ENCODE data around the gene LAMC2.

The LAMC2 gene

GRCh38 chr1:183161391-183161790 is 24.7 kb upstream of the LAMC2 start:
- Histone ChIP-seq H4K20me1 (ENCODE audit: low read depth, low read length) (no peaks in the 10 kb centered on the region), H3K9me3 (ENCODE audit: insufficient read depth, low read length) (no peaks in the 10 kb centered on the region), H3F3A (ENCODE audit: insufficient read depth) (no peaks in the 10 kb centered on the region), H3K79me2 (ENCODE audit: insufficient read depth, low read length) (no peaks in the 10 kb centered on the region), H3K36me3 (ENCODE audit: low read length) (no peaks in the 10 kb centered on the region), H3K4me2 (ENCODE audit: low read depth, low read length, poor library complexity, severe bottlenecking) (no peak overlapping the region), H3K9ac (ENCODE audit: low read length) (no peak overlapping the region), H3K27me3 (ENCODE audit: low read length) (no peaks in the 10 kb centered on the region), H3K4me3 (ENCODE audit: insufficient read depth, low read length, poor library complexity, severe bottlenecking) (no peak overlapping the region), H3K9me2 (replicated peaks; ENCODE audit: insufficient read depth, low read length) (no peaks in the 10 kb centered on the region), H3K27ac (ENCODE audit: low read depth, low read length) (no peak overlapping the region), H2AFZ (ENCODE audit: low read depth, low read length, severe bottlenecking) (no peak overlapping the region)
- TF ChIP-seq EZH2phosphoT487 (conservative IDR thresholded peaks at IDR 0.05; ENCODE audit: low read length) (no peak), CTCF (IDR thresholded peaks at IDR 0.05; ENCODE audit: insufficient read depth, low read length, poor library complexity, severe bottlenecking) (no peak)

GRCh38 chr1:183163316-183163715 is 22.7 kb upstream of the LAMC2 start:
- no peaks in the 10 kb centered on the region for H3K36me3 ChIP-seq (ENCODE audit: low read length)
- no peak overlapping the region for H3K4me3 ChIP-seq (ENCODE audit: insufficient read depth, low read length, poor library complexity, severe bottlenecking)
- no peak overlapping the region for H2AFZ ChIP-seq (ENCODE audit: low read depth, low read length, severe bottlenecking)
- H3K9ac ChIP-seq (ENCODE audit: low read length), result no peak overlapping the region
- H3K27me3 ChIP-seq (ENCODE audit: low read length), result no peaks in the 10 kb centered on the region
- no peaks in the 10 kb centered on the region for H3K9me3 ChIP-seq (ENCODE audit: insufficient read depth, low read length)
- H3K27ac ChIP-seq (ENCODE audit: low read depth, low read length), result no peak overlapping the region
- H3F3A ChIP-seq (ENCODE audit: insufficient read depth), result no peaks in the 10 kb centered on the region
- no peaks in the 10 kb centered on the region for H4K20me1 ChIP-seq (ENCODE audit: low read depth, low read length)
- no peak overlapping the region for H3K4me2 ChIP-seq (ENCODE audit: low read depth, low read length, poor library complexity, severe bottlenecking)
- no peaks in the 10 kb centered on the region for H3K79me2 ChIP-seq (ENCODE audit: insufficient read depth, low read length)
- H3K9me2 ChIP-seq (replicated peaks; ENCODE audit: insufficient read depth, low read length), result no peaks in the 10 kb centered on the region
- TF ChIP-seq CTCF (IDR thresholded peaks at IDR 0.05; ENCODE audit: insufficient read depth, low read length, poor library complexity, severe bottlenecking), result no peak
- no peak for TF ChIP-seq EZH2phosphoT487 (conservative IDR thresholded peaks at IDR 0.05; ENCODE audit: low read length)

- Histone ChIP-seq H3K27me3 (ENCODE audit: low read length) (no peaks in the 10 kb centered on the region), H3K9me3 (ENCODE audit: insufficient read depth, low read length) (no peaks in the 10 kb centered on the region), H3K27ac (ENCODE audit: low read depth, low read length) (no peak overlapping the region), H3K4me2 (ENCODE audit: low read depth, low read length, poor library complexity, severe bottlenecking) (no peak overlapping the region), H4K20me1 (ENCODE audit: low read depth, low read length) (no peaks in the 10 kb centered on the region), H3K4me3 (ENCODE audit: insufficient read depth, low read length, poor library complexity, severe bottlenecking) (no peak overlapping the region), H3F3A (ENCODE audit: insufficient read depth) (no peaks in the 10 kb centered on the region), H3K79me2 (ENCODE audit: insufficient read depth, low read length) (no peaks in the 10 kb centered on the region), H3K9ac (ENCODE audit: low read length) (no peak overlapping the region), H3K36me3 (ENCODE audit: low read length) (no peaks in the 10 kb centered on the region), H3K9me2 (replicated peaks; ENCODE audit: insufficient read depth, low read length) (no peaks in the 10 kb centered on the region), H2AFZ (ENCODE audit: low read depth, low read length, severe bottlenecking) (no peak overlapping the region)
- no peak for TF ChIP-seq CTCF (IDR thresholded peaks at IDR 0.05; ENCODE audit: insufficient read depth, low read length, poor library complexity, severe bottlenecking)
- no peak for TF ChIP-seq EZH2phosphoT487 (conservative IDR thresholded peaks at IDR 0.05; ENCODE audit: low read length)
Measured at GRCh38 chr1:183164340-183164739, 21.7 kb upstream of the LAMC2 start.

Measured in SU-DHL-6 (cell line).